Measurements from ENCODE around the gene PTPRM. TPM values are rescaled to one million over a fixed set of nuclear protein-coding genes. Genes with fewer than 3 reads are reported as not detected.

Gene PTPRM
- total and polyA plus RNA-seq, 2 of the 8 experiments (the other 6 are each of a cell fraction or from before 2014, with no cell fraction given), result 4.1 to 7.0 TPM

DNA sequence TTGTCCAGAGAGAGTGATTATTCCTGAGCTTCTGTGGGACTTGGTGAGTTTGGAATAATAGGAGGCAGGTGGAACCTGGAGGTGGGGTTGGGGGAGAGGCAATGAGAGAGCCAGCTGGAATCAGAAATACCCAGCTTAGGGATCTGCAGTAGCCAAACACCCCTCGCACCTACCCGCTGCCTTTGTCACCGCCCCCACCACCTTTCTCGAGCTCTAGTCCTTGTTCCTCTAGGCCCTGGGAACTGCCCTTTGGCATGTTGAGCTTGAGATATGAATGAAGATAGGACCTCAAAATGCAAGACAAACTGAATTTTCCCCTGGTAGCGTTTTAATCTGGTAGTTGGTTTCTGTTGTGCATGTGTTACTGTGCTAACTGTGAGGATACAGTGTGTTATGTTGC is 242.9 kb downstream of the PTPRM start:
- Histone ChIP-seq H2AFZ (ENCODE audit: low read length) (no peak overlapping the region), H4K8ac (ENCODE audit: extremely low read depth, insufficient read depth, low read length) (no peak overlapping the region), H3K4me2 (ENCODE audit: insufficient read depth in 1 of 2, low read depth in 2 of 2, low read length in 2 of 2) (no peak overlapping the region), H2BK120ac (replicated peaks; ENCODE audit: low read depth, low read length) (no peak overlapping the region), H2BK15ac (ENCODE audit: low read length) (no peak overlapping the region), H3K4me1 (replicated peaks in 1 of 4; ENCODE audit: control insufficient read depth in 3 of 4, insufficient read depth in 4 of 4, low read length in 3 of 4) (peaks cover 0 to 3% (median 2%) of the 10 kb centered on the region in 4 experiments; a peak in 3 of 7 replicates), H3K9me3 (ENCODE audit: insufficient read depth in 2 of 2, low read depth in 1 of 2, low read length in 1 of 2) (peaks cover 8 to 12% of the 10 kb centered on the region in 2 experiments), H2BK5ac (ENCODE audit: low read depth, low read length) (no peak overlapping the region), H3K36me3 (ENCODE audit: control insufficient read depth in 2 of 4, insufficient read depth in 4 of 4, low read length in 3 of 4) (0 out of 8 replicates have a peak, but pooled peaks cover 0 to 1% (median 0%) of the 10 kb centered on the region in 4 experiments), H2BK12ac (ENCODE audit: low read depth, low read length) (no peak overlapping the region), H3K23ac (ENCODE audit: insufficient read length) (no peak overlapping the region), H4K5ac (ENCODE audit: insufficient read length, low read depth, low read length) (no peak overlapping the region), H3K9ac (replicated peaks in 1 of 4; ENCODE audit: extremely low read depth in 1 of 4, low read depth in 3 of 4, low read length in 3 of 4) (no peak overlapping the region), H2AK5ac (ENCODE audit: low read depth, low read length) (no peak overlapping the region), H3K27ac (ENCODE audit: low read depth, low read length) (no peak overlapping the region), H3K14ac (ENCODE audit: insufficient read length) (no peak overlapping the region), H3K4me3 (ENCODE audit: extremely low read depth in 1 of 4, insufficient read depth in 2 of 4, low read depth in 3 of 4, low read length in 4 of 4) (no peak overlapping the region), H3K27me3 (replicated peaks in 1 of 4; ENCODE audit: control insufficient read depth in 3 of 4, extremely low read depth in 1 of 4, insufficient read depth in 3 of 4, low read length in 3 of 4) (no peaks in the 10 kb centered on the region), H3K18ac (ENCODE audit: extremely low read depth, low read length) (no peak overlapping the region), H3K56ac (replicated peaks; ENCODE audit: insufficient read length, low read depth, low read length) (no peak overlapping the region), H3K23me2 (ENCODE audit: low read depth, low read length) (no peaks in the 10 kb centered on the region), H4K91ac (replicated peaks; ENCODE audit: insufficient read length, low read length) (no peak overlapping the region), H3K4ac (replicated peaks; ENCODE audit: insufficient read length, low read depth, low read length) (no peak overlapping the region), H4K20me1 (replicated peaks in 1 of 2; ENCODE audit: control insufficient read depth in 1 of 2, insufficient read depth in 2 of 2, low read length in 2 of 2) (no peaks in the 10 kb centered on the region), H3K79me1 (ENCODE audit: low read depth, low read length) (no peaks in the 10 kb centered on the region), H3K79me2 (ENCODE audit: control insufficient read depth in 1 of 2, insufficient read depth in 2 of 2, low read length in 2 of 2) (no peaks in the 10 kb centered on the region), H2BK20ac (ENCODE audit: low read length) (no peak overlapping the region)
- WGBS, 2 experiments (ENCODE audit: extremely low coverage in 1 of 2, insufficient coverage in 1 of 2, insufficient read length in 1 of 2, insufficient replicate concordance in 2 of 2, low coverage in 1 of 2, low lambda C conversion rate in 2 of 2, missing lambda C conversion rate in 1 of 2), result 85% methylated on average over 5 of the region's 5 CpGs; no CpG with 5 or more reads in 1 of the 2 experiments
- no peak for DNase-seq (ENCODE audit: low read depth in 1 of 2, low spot score in 2 of 2)
- ChIA-PET CTCF (ENCODE audit: partially characterized antibody) (interaction anchor here (0.9 to 7.8 kb wide), 5 partner anchors 9 to 170 kb away, joined by 3 to 31 read pairs (median 4); no protein-coding TSS in a partner anchor), POLR2A (ENCODE audit: partially characterized antibody) (interaction anchor here (0.9 kb wide), 1 partner anchor 10 kb away, joined by 3 read pairs; no protein-coding TSS in a partner anchor)
- TF ChIP-seq TBP (IDR thresholded peaks at IDR 0.05; ENCODE audit: low read depth, low read length), result no peak
- TF ChIP-seq PHF8 (conservative IDR thresholded peaks at IDR 0.05; ENCODE audit: low read depth, low read length), result no peak
- TF ChIP-seq RBBP5 (IDR thresholded peaks at IDR 0.05; ENCODE audit: borderline replicate concordance, low read depth, low read length), result no peak
- no peak for TF ChIP-seq TEAD4 (IDR thresholded peaks at IDR 0.05; ENCODE audit: low read depth, low read length)
- no peak for TF ChIP-seq CTCF (IDR thresholded peaks at IDR 0.05; ENCODE audit: control extremely low read depth in 1 of 3, insufficient read depth in 1 of 3, low read depth in 1 of 3, low read length in 3 of 3)
- FAIRE-seq, result no peak
